ENCODE measurements around the gene ACBD4. TPM values are rescaled to one million over a fixed set of nuclear protein-coding genes. Genes with fewer than 3 reads are reported as not detected.

ACBD4 gene
- total RNA-seq, 4 donors from 2014 or later: 5.1 to 23.4 (median 9.5) TPM

GRCh38 chr17:45104907-45105624, 30.4 kb upstream of the ACBD4 start:
- no peak for TF ChIP-seq CTCF (IDR thresholded peaks at IDR 0.05; ENCODE audit: low read depth)

- no peak for TF ChIP-seq CTCF (IDR thresholded peaks at IDR 0.05; ENCODE audit: low read depth)
These were observed 29.4 kb upstream of the ACBD4 start for GRCh38 chr17:45106096-45106495.

GRCh38 chr17:45106582-45106981, 28.9 kb upstream of the ACBD4 start:
- no peak for TF ChIP-seq CTCF (IDR thresholded peaks at IDR 0.05; ENCODE audit: low read depth)

- no peak for TF ChIP-seq CTCF (IDR thresholded peaks at IDR 0.05; ENCODE audit: low read depth)
These were observed 28.0 kb upstream of the ACBD4 start for GRCh38 chr17:45107293-45108010.

- TF ChIP-seq CTCF (IDR thresholded peaks at IDR 0.05; ENCODE audit: low read depth): no peak
These were observed 27.4 kb upstream of the ACBD4 start for GRCh38 chr17:45108051-45108450.

- no peak for TF ChIP-seq CTCF (IDR thresholded peaks at IDR 0.05; ENCODE audit: low read depth)
These were observed 26.6 kb upstream of the ACBD4 start for GRCh38 chr17:45108595-45109521.

Data from subcutaneous adipose tissue (tissue), 4 donors.